Uterus (tissue), 2 donors: ENCODE results near the gene AUH.

ENCODE experiments used
- POLR2A ChIP-seq, 2 donors: fragments of 450-650 bp; IDR thresholded peaks; one replicate each; pipeline ENCODE4 v1.6.1; 2016; ENCODE audit warnings: antibody characterized with exemption in 2 of 2, mild to moderate bottlenecking in 1 of 2, moderate library complexity in 1 of 2
- TF ChIP-seq, protein P1 (sequence below), 4 experiments: fragments of 200-600 bp in 2 of 4; fragments of 450-650 bp in 2 of 4; sonication (generic) in 2 of 4; IDR thresholded peaks; one replicate each; pipeline ENCODE4 v1.5.1; 2016 to 2019; ENCODE audit warnings: antibody characterized with exemption in 4 of 4, mild to moderate bottlenecking in 2 of 4, moderate library complexity in 1 of 4

DNA sequence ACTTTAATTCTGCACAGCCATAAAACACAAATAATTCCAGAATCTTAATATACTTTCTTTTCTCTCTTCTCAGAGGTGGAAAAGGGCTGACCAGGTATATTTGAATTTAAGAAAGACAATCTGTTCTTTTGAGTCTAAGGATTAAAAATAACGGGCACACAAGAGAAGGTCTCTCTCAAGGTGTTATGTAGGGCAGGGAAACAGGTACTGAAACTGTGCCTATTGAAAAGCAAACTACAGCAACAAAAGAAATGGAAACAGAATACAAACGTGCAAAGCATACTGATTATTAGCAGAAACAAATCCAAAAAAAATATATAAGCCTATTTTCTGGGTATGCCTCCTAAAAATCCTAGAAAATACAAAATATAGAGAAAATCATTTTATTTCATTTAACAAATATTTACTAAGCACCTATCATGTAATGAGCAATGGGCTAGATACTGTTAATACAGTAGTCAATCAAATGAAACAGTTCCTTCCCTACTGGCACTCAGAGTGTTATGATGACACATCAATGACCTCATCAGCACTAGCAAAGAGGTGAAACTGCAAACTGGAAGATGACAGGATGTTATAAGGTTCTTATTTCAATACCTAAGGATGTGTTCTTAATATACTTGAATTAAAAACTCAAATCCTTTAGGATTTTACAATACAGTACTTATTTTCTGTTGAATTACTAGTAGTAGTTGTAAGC lies 87.7 kb downstream of the AUH start:
- TF ChIP-seq, protein P1, sequence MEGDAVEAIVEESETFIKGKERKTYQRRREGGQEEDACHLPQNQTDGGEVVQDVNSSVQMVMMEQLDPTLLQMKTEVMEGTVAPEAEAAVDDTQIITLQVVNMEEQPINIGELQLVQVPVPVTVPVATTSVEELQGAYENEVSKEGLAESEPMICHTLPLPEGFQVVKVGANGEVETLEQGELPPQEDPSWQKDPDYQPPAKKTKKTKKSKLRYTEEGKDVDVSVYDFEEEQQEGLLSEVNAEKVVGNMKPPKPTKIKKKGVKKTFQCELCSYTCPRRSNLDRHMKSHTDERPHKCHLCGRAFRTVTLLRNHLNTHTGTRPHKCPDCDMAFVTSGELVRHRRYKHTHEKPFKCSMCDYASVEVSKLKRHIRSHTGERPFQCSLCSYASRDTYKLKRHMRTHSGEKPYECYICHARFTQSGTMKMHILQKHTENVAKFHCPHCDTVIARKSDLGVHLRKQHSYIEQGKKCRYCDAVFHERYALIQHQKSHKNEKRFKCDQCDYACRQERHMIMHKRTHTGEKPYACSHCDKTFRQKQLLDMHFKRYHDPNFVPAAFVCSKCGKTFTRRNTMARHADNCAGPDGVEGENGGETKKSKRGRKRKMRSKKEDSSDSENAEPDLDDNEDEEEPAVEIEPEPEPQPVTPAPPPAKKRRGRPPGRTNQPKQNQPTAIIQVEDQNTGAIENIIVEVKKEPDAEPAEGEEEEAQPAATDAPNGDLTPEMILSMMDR (IDR thresholded peaks at IDR 0.05): no peak
- TF ChIP-seq POLR2A (IDR thresholded peaks at IDR 0.05): no peak
